ENCODE data around the gene MAP3K6. TPM values are rescaled to one million over a fixed set of nuclear protein-coding genes. Genes with fewer than 3 reads are reported as not detected.
A peak's percentile ranks its signal among the peaks of the same experiment; 100 is the strongest.

MAP3K6 gene
- total RNA-seq, 2 donors from 2014 or later, result 78.6 to 85.6 TPM

DNA sequence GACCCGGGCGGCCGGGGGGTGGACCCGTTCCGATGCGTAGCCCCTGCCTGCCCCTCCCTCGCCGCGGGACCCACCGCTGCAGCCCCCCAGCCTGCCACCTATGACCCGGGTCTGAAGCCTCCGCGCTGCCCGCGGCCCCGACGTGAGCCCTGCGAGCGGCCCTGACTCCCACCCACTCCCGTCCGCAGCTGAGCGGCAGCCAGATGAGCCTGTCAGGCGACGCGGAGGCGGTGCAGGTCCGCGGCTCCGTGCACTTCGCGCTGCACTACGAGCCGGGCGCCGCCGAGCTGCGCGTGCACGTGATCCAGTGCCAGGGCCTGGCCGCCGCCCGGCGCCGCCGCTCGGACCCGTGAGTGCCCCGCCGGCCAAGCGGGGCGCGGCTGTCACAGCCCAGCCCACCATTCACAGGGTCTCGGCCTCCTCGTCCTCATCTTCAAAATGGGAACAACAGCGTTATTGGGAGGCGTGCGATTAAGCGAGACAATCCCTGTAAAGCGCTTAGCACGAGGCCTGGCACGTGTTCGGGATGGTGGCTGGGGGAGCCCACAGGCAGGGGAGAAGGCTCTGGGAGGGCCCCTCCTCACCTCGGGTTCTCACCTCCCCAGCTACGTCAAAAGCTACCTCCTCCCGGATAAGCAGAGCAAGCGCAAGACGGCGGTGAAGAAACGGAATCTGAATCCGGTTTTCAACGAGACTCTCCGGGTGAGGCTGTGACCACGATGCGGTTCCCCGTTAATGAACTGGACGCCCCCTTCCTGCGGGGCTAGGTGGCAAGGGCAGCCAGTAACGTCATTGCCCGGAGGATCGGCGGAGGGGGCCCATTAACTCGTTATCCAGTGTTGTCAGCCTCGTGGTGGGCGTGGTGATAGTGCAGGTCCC lies 16.7 kb downstream of the MAP3K6 start:
- Histone ChIP-seq H3K27ac (no peak overlapping the region), H3K9me3 (no peaks in the 10 kb centered on the region), H3K27me3 (replicated peaks; ENCODE audit: insufficient read depth) (no peaks in the 10 kb centered on the region), H3K4me3 (peak overlapping the region; percentile 73), H3K4me1 (ENCODE audit: control insufficient read depth in 1 of 2, low read depth in 2 of 2) (peaks cover 9 to 26% of the 10 kb centered on the region in 2 donors), H3K36me3 (peaks cover 6% of the 10 kb centered on the region)
- ATAC-seq (ENCODE audit: insufficient number of reproducible peaks, low FRiP score, low read depth) (peak; percentile 53), DNase-seq (ENCODE audit: low spot score) (no peak)
- TF ChIP-seq, protein P1, sequence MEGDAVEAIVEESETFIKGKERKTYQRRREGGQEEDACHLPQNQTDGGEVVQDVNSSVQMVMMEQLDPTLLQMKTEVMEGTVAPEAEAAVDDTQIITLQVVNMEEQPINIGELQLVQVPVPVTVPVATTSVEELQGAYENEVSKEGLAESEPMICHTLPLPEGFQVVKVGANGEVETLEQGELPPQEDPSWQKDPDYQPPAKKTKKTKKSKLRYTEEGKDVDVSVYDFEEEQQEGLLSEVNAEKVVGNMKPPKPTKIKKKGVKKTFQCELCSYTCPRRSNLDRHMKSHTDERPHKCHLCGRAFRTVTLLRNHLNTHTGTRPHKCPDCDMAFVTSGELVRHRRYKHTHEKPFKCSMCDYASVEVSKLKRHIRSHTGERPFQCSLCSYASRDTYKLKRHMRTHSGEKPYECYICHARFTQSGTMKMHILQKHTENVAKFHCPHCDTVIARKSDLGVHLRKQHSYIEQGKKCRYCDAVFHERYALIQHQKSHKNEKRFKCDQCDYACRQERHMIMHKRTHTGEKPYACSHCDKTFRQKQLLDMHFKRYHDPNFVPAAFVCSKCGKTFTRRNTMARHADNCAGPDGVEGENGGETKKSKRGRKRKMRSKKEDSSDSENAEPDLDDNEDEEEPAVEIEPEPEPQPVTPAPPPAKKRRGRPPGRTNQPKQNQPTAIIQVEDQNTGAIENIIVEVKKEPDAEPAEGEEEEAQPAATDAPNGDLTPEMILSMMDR (IDR thresholded peaks at IDR 0.05), result no peak

- TF ChIP-seq, protein P1 (IDR thresholded peaks at IDR 0.05), result no peak
Observed at GRCh38 chr1:27348861-27349783, 17.6 kb downstream of the MAP3K6 start.

DNA sequence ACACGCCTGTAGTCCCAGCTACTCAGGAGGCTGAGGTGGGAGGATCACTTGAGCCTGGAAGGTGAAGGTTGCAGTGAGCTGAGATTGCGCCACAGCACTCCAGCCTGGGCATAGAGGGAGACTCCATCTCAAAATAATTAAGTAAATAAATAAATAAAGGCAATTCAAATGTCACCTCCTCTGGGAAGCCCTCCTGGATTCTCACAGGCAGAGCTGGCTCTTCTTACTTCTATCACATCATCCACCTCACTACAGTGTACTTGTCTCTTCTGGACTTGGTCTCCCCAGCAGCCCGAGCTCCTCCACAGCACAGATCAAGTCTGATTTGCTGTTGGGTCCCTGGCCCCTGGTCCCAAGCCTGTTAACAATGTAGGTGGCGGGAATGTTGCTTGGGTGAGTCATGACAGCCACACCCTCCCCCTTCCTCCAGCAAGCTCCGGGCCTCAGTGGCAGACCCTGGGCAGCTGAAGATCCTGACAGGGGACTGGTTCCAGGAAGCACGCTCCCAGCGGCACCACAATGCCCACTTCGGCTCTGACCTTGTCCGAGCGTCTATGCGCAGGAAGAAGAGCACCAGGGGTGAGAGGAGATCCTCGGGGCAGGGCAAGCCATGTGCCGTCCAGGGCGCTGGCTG lies 19.7 kb downstream of the MAP3K6 start:
- DNase-seq (ENCODE audit: low spot score), result no peak

More at GRCh38 chr1:27348861-27349783, 17.6 kb downstream of the MAP3K6 start:
- no peak overlapping the region for H3K27ac ChIP-seq
- peak overlapping the region; percentile 73 for H3K4me3 ChIP-seq
- no peaks in the 10 kb centered on the region for H3K27me3 ChIP-seq (replicated peaks; ENCODE audit: insufficient read depth)
- ATAC-seq (ENCODE audit: insufficient number of reproducible peaks, low FRiP score, low read depth), result no peak
- no peak for DNase-seq (ENCODE audit: low spot score)
- peaks cover 5% of the 10 kb centered on the region for H3K36me3 ChIP-seq
- no peaks in the 10 kb centered on the region for H3K9me3 ChIP-seq
- peaks cover 9 to 26% of the 10 kb centered on the region in 2 donors for H3K4me1 ChIP-seq (ENCODE audit: control insufficient read depth in 1 of 2, low read depth in 2 of 2)

DNA sequence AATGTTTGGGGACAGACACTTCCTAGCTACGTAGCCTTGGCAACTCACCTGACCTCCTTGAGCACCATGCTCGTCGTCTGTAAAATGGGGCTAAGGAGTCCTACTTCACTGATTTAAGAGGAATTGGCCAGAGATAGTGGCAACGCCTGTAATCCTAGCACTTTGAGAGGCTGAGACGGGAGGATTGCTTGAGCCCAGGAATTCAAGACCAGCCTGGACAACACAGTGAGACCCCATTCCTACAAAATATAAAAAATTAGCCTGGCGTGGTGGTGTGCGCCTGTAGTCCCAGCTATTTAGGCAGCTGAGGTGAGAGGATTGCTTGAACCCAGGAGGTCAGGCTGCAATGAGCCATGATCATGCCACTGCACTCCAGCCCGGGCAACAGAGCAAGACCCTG lies 20.4 kb downstream of the MAP3K6 start:
- Histone ChIP-seq H3K27me3 (replicated peaks; ENCODE audit: insufficient read depth) (no peaks in the 10 kb centered on the region), H3K27ac (no peak overlapping the region), H3K4me1 (ENCODE audit: control insufficient read depth in 1 of 2, low read depth in 2 of 2) (peaks cover 9 to 25% of the 10 kb centered on the region in 2 donors), H3K9me3 (no peaks in the 10 kb centered on the region), H3K36me3 (no peaks in the 10 kb centered on the region), H3K4me3 (no peak overlapping the region)
- ATAC-seq (ENCODE audit: insufficient number of reproducible peaks, low FRiP score, low read depth) (no peak), DNase-seq (ENCODE audit: low spot score) (no peak)
- TF ChIP-seq, protein P1 (IDR thresholded peaks at IDR 0.05), result no peak

More for the DNA sequence above, 19.7 kb downstream of the MAP3K6 start:
- TF ChIP-seq, protein P1 (IDR thresholded peaks at IDR 0.05), result no peak
- no peak for ATAC-seq (ENCODE audit: insufficient number of reproducible peaks, low FRiP score, low read depth)
- Histone ChIP-seq H3K4me1 (ENCODE audit: control insufficient read depth in 1 of 2, low read depth in 2 of 2) (peaks cover 9 to 26% of the 10 kb centered on the region in 2 donors), H3K27me3 (replicated peaks; ENCODE audit: insufficient read depth) (no peaks in the 10 kb centered on the region), H3K36me3 (no peaks in the 10 kb centered on the region), H3K4me3 (no peak overlapping the region), H3K27ac (no peak overlapping the region), H3K9me3 (no peaks in the 10 kb centered on the region)
